ENCODE measurements around the gene SCARF1.

- TF ChIP-seq YY1 (IDR thresholded peaks at IDR 0.05; ENCODE audit: insufficient read depth, insufficient read length) (no peak), ZNF274 (IDR thresholded peaks at IDR 0.05; ENCODE audit: low read depth, low read length) (no peak), SUZ12 (IDR thresholded peaks at IDR 0.05; ENCODE audit: extremely low read depth, insufficient read depth, insufficient read length) (no peak)
Measured at GRCh38 chr17:1606352-1606985, 39.1 kb downstream of the SCARF1 start.

All from NT2/D1 (cell line).